ENCODE data around the gene POLDIP3. TPM values are rescaled to one million over a fixed set of nuclear protein-coding genes. Genes with fewer than 3 reads are reported as not detected.

The POLDIP3 gene
- total and polyA plus RNA-seq, 2 of the 4 experiments (the other 2 are of a cell fraction): 33.9 to 43.6 TPM

DNA sequence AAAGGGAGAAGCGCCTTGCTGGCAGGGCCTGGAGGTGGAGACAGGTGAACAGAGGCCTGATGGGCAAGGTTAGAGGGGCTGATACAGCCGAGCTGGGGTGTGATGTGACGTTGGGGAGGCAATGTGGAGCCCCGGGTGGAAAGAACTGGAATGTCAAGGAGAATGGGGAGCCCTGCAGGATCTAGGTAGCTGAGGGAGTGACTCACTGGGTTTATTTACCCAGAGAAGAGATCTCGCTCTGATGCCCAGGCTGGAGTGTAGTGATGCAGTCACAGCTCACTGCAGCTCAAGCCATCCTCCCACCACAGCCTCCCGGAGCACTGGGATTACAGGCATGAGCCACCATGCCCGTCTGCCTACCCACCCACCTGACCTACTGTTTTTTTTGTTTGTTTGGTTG, 36.5 kb upstream of the POLDIP3 start:
- CTCF ChIA-PET: no interaction called here
- no peak overlapping the region for H4K5ac ChIP-seq (ENCODE audit: low read depth, low read length)

More for the DNA sequence above, 36.5 kb upstream of the POLDIP3 start:
- peak overlapping the region; percentile 15; the same call in 1 of the 2 replicates for H3K4ac ChIP-seq (ENCODE audit: low read depth, low read length)
- H3K36me3 ChIP-seq (ENCODE audit: control insufficient read depth, insufficient read depth, low read length): no peaks in the 10 kb centered on the region
- no peak overlapping the region for H2BK20ac ChIP-seq (ENCODE audit: low read depth, low read length)
- no peak overlapping the region for H2BK120ac ChIP-seq (ENCODE audit: low read depth, low read length)
- no peak overlapping the region for H3K27ac ChIP-seq (ENCODE audit: insufficient read depth, low read length)
- POLR2A ChIA-PET (ENCODE audit: unreplicated experiment): no interaction called here
- H2AK9ac ChIP-seq (replicated peaks; ENCODE audit: low read depth, low read length, poor library complexity): no peak overlapping the region
- H2BK5ac ChIP-seq (ENCODE audit: low read depth, low read length, poor library complexity, severe bottlenecking): no peak overlapping the region
- H3K27me3 ChIP-seq (ENCODE audit: control insufficient read depth, insufficient read depth, low read length): no peaks in the 10 kb centered on the region
- peaks cover 13% of the 10 kb centered on the region for H3K9me1 ChIP-seq (ENCODE audit: insufficient read depth, low read length)
- TF ChIP-seq RAD21 (IDR thresholded peaks at IDR 0.05; ENCODE audit: low read length) (no peak), MAFK (IDR thresholded peaks at IDR 0.05; ENCODE audit: low read depth, low read length) (no peak), SMC3 (IDR thresholded peaks at IDR 0.05; ENCODE audit: low read depth, low read length) (no peak), MXI1 (IDR thresholded peaks at IDR 0.05; ENCODE audit: borderline replicate concordance, low read depth, low read length) (no peak), RFX5 (IDR thresholded peaks at IDR 0.05; ENCODE audit: low read depth, low read length) (no peak), MAZ (IDR thresholded peaks at IDR 0.05; ENCODE audit: borderline replicate concordance, low read depth, low read length) (no peak), POLR2A (IDR thresholded peaks at IDR 0.05; ENCODE audit: low read depth, low read length) (no peak), FOS (IDR thresholded peaks at IDR 0.05; ENCODE audit: low read depth, low read length) (no peak)
- TF ChIP-seq, protein P1, sequence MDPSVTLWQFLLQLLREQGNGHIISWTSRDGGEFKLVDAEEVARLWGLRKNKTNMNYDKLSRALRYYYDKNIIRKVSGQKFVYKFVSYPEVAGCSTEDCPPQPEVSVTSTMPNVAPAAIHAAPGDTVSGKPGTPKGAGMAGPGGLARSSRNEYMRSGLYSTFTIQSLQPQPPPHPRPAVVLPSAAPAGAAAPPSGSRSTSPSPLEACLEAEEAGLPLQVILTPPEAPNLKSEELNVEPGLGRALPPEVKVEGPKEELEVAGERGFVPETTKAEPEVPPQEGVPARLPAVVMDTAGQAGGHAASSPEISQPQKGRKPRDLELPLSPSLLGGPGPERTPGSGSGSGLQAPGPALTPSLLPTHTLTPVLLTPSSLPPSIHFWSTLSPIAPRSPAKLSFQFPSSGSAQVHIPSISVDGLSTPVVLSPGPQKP (IDR thresholded peaks at IDR 0.05; ENCODE audit: borderline replicate concordance, low read depth, low read length): no peak
- TF ChIP-seq, protein P2, sequence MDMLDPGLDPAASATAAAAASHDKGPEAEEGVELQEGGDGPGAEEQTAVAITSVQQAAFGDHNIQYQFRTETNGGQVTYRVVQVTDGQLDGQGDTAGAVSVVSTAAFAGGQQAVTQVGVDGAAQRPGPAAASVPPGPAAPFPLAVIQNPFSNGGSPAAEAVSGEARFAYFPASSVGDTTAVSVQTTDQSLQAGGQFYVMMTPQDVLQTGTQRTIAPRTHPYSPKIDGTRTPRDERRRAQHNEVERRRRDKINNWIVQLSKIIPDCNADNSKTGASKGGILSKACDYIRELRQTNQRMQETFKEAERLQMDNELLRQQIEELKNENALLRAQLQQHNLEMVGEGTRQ (IDR thresholded peaks at IDR 0.05; ENCODE audit: low read depth, low read length): no peak
- H3K4me1 ChIP-seq (ENCODE audit: control insufficient read depth, insufficient read depth, low read length): peaks cover 22% of the 10 kb centered on the region
- H4K8ac ChIP-seq (ENCODE audit: low read depth in 2 of 2, low read length in 2 of 2): no peak overlapping the region
- no peak overlapping the region for H3K18ac ChIP-seq (ENCODE audit: low read depth, low read length)
- peak overlapping the region; percentile 57 for H2AFZ ChIP-seq (replicated peaks; ENCODE audit: low read length, poor library complexity)
- no peak overlapping the region for H3K23ac ChIP-seq (ENCODE audit: low read depth, low read length)
- H3K14ac ChIP-seq (replicated peaks; ENCODE audit: low read depth, low read length): no peak overlapping the region
- intact Hi-C loops (cut with micrococcal nuclease): no loop called here
- no peak overlapping the region for H3K9ac ChIP-seq (ENCODE audit: low read depth, low read length)
- no peak overlapping the region for H3K56ac ChIP-seq (ENCODE audit: extremely low read depth, insufficient read depth, low read length)
- peaks cover 4 to 33% of the 10 kb centered on the region in 2 experiments; a peak in 2 of 4 replicates for H3K79me1 ChIP-seq (ENCODE audit: low read depth in 1 of 2, low read length in 2 of 2)
- H2BK15ac ChIP-seq (ENCODE audit: low read depth, low read length): no peak overlapping the region
- ATAC-seq (ENCODE audit: low read depth) (peak; percentile 5; the same call in 1 of the 2 replicates), DNase-seq (peak; percentile 69)
- no peak overlapping the region for H4K91ac ChIP-seq (ENCODE audit: insufficient read depth, low read depth, low read length)
- WGBS, 2 experiments (ENCODE audit: extremely low coverage in 2 of 2, insufficient read length in 1 of 2): 80% methylated on average over 2 of the region's 7 CpGs; no CpG with 5 or more reads in 1 of the 2 experiments
- no TSS peak for BruUV-seq (replicated peaks)
- no peak overlapping the region for H3K4me3 ChIP-seq (ENCODE audit: insufficient read depth, low read depth, low read length)
- peak overlapping the region; percentile 22; the same call in 1 of the 2 replicates for H2AK5ac ChIP-seq (ENCODE audit: low read depth, low read length)
- H3K9me3 ChIP-seq (ENCODE audit: control insufficient read depth, insufficient read depth, low read length): no peaks in the 10 kb centered on the region
- in situ Hi-C loops (cut with MboI; ENCODE audit: low sequenced_read_pairs): loop anchor here (5.0 kb wide), 1 partner anchor 166 kb away; no protein-coding TSS in a partner anchor
- H3K4me2 ChIP-seq (ENCODE audit: low read depth, low read length): no peak overlapping the region
- H4K20me1 ChIP-seq (ENCODE audit: insufficient read depth, low read length): peaks cover 25% of the 10 kb centered on the region
- dilution Hi-C loops (cut with HindIII; ENCODE audit: low sequenced_read_pairs, unreplicated experiment): no loop called here
